Measurements from ENCODE around the gene SEPTIN7.

SEPTIN7 gene

DNA sequence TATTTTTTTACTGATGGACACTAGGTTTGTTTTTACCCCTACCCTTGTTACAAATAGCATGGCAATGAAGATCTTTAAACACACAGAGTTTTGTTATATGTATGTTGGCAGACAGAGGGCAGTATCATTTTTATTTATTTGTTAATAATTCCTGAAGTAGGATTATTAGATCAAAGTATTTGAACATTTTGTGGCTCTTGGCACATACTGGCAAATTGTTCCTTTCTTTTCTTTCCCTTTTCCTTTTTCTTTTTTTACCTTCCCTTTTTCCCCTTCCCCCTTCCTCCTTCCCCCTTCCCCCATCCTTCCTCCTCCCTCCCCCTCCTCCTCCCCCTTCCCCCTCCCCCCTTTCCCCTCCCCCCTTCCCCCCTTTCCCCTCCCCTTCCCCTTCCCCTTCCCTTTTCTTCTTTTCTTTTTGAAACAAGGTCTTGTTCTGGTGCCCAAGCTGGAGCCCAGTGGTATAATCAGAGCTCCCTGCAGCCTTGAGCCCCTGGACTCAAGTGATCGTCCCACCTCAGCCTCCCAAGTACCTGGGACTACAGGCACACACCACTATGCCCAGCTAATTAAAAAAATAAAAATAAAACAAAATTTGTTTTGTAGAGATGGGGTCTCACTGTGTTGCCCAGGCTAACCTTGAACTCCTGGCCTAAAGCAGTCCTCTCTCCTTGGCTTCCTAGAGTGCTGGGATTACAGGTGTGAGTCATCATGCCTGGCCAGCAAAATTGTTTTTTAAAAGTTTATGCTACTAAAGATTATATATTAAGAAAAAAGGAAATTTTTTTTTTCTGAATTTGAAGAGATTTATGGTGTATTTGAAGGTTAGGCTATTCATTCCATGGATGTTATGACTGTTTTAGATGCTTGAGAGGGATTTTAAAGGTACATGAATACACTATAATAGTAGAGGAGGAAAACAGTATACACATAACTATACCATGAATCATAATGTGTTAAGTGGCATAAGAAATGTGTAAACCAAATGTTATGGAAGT is 39.3 kb downstream of the SEPTIN7 start:
- DNase-seq = peak; percentile 79

DNA sequence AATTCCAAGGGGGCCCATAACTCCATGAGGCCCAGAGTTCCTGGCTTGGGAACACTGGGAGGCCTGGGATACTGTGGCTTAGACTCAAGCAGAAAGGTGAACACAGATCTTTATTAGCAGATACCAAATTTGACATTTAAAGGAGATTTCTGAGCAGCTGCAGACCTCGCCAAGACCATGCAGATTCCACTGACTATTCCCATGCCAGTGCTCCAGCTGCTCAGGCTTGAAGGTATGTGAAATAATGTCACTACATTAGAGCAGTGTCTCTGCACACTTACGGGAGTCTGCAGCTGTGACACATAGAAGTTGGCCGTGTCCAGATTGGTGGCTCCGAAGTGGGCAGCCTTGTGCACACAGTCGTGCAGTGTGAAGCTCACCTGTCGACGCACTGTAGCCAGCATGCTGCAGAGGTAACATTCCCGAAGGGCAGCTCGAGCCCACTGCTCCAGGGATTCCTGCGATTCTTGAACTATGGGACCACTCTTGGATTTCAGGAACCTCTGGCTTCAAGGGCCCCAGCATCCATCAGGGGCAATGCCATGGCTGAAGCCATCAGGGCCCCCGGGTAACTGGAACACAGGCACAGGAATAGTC is 46.1 kb downstream of the SEPTIN7 start:
- no peak for DNase-seq

DNA sequence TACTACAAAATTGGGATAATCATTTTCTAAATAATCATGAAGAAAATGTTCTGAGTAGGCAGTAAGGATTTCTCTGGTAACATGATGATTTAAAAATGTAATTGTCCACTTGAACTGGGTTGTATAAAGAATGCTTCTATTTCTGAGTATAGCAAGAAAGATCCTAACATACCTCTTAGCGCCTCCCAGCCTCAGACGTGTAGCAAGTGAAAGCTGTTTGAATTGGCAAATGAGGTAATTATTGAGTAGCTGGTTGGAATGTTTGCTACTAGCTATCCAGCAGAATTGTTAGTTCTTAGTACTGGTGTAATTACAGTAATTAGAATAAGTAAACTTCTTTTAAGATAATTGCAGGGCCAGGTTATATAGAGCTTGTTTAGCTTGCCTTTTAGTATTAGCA is 47.9 kb downstream of the SEPTIN7 start:
- DNase-seq = no peak

DNA sequence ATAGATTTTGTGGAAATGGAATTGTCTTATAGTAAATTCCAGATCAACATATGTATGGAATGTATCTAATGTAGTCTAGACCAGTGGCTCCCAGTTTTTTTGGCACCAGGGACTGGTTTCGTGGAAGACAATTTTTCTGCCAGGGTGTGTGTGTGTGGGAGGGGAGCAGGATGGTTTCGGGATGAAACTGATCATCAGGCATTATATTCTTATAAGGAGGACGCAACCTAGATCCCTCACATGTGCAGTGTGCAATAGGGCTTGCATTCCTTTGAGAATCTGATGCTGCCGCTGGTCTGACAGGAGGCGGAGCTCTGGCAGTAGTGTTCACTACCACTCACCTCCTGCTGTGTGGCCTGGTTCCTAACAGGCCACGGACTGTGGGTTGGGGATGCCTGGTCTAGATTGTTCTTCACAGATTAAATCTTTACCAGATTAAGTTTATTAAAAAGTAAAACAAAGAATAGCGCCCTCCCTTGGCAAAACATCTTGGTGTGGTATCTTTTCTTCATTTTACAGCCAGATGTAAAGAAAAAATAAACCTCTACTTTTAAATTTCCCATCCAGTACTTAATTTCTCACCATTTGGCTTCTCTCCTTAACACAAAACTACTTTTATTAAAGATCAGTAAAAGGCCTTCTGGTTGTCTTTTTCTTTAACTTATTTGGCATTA is 48.4 kb downstream of the SEPTIN7 start:
- peak; percentile 26 for DNase-seq

DNA sequence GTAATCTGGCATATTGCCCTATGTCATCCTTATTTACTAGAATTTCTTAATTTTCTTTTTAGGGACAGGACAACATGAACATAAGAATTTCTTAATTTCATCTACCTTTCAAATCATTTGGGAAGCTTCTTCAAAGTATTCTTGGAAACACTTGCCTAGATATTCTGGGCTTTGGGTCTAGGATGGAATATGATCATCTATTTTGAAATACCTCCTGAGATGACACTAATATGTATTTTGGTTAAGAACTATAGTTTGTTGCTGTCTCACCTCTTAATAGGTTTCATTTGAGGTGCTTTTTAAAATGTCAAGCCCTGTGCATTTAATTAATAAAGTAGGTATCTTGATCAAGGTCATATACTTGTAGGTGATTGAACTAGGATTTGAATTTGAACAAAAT is 49.1 kb downstream of the SEPTIN7 start:
- no peak for DNase-seq
